Spleen (tissue), 11 donors: Measurements from ENCODE around the gene FBXO46. TPM values are rescaled to one million over a fixed set of nuclear protein-coding genes. Genes with fewer than 3 reads are reported as not detected.
A peak's percentile ranks its signal among the peaks of the same experiment; 100 is the strongest.

Experiments
- DNase-seq: peaks from one replicate; pipeline ENCODE4 v3.0.0-alpha.2; 2020
- H3K27ac ChIP-seq, 8 donors: fragments of 200-600 bp; sonication (generic) in 7 of 8; 1 replicate in 4 of 8; 2 replicates in 4 of 8; pipeline versions ENCODE4 v1.5.0 to v1.8.0; 2016 to 2021; ENCODE audit warnings: inconsistent platforms in 4 of 8, mild to moderate bottlenecking in 4 of 8, moderate library complexity in 1 of 8
- H3K27me3 ChIP-seq, 7 donors: fragments of 200-600 bp; sonication (generic) in 6 of 7; replicated peaks in 1 of 7; 1 replicate in 4 of 7; 2 replicates in 3 of 7; pipeline versions ENCODE4 v1.5.0 to v1.8.0; 2016 to 2021; ENCODE audit warnings: inconsistent platforms in 3 of 7, mild to moderate bottlenecking in 1 of 7
- H3K36me3 ChIP-seq, 6 donors: fragments of 200-600 bp; sonication (generic) in 5 of 6; 1 replicate in 4 of 6; 2 replicates in 2 of 6; pipeline versions ENCODE4 v1.5.0 to v1.8.0; 2016 to 2021; ENCODE audit warnings: inconsistent platforms in 2 of 6
- H3K4me1 ChIP-seq, 6 donors: fragments of 200-600 bp; sonication (generic) in 5 of 6; 1 replicate in 3 of 6; 2 replicates in 3 of 6; pipeline versions ENCODE4 v1.5.0 to v1.8.0; 2016 to 2021; ENCODE audit warnings: inconsistent platforms in 3 of 6
- H3K4me3 ChIP-seq, 8 donors: fragments of 200-600 bp; sonication (generic) in 7 of 8; 1 replicate in 4 of 8; 2 replicates in 4 of 8; pipeline versions ENCODE4 v1.5.0 to v1.8.0; 2016 to 2021; ENCODE audit warnings: inconsistent platforms in 4 of 8, mild to moderate bottlenecking in 4 of 8, moderate library complexity in 2 of 8
- H3K9me3 ChIP-seq, 8 donors: fragments of 200-600 bp; sonication (generic) in 7 of 8; 1 replicate in 4 of 8; 2 replicates in 4 of 8; pipeline versions ENCODE4 v1.5.0 to v1.8.0; 2016 to 2021; ENCODE audit warnings: inconsistent platforms in 4 of 8
- POLR2A ChIP-seq, 3 donors: fragments of 450-650 bp; IDR thresholded peaks; one replicate each; pipeline ENCODE4 v1.5.1; 2017; ENCODE audit warnings: antibody characterized with exemption in 3 of 3, mild to moderate bottlenecking in 1 of 3
- POLR2AphosphoS5 ChIP-seq, 3 donors: sonication (generic); formaldehyde crosslinking; IDR thresholded peaks; one replicate each; pipeline ENCODE4 v1.5.1; 2017; ENCODE audit warnings: antibody characterized with exemption in 3 of 3
- WGBS, 5 donors: extraction: QIAGEN DNeasy Blood & Tissue Kit in 3 of 5; methylation state at CpG; one replicate each; pipeline versions ENCODE4 v1.1.5 to v1.1.7; 2013 to 2018; 5-methylcytosine and 5-hydroxymethylcytosine counted together
- intact Hi-C: fragments of 100-400 bp; cut with DNase I; formaldehyde crosslinking; loops from one replicate; pipeline ENCODE4 v1.15.0; 2023; ENCODE audit warnings: low total_unique reads
- polyA plus RNA-seq, 3 donors: library from polyadenylated mRNA; stranded (reverse); fragments of 200-250 nt; gene quantifications; one replicate each; pipeline ENCODE4 v1.2.1, GENCODE V29; 2013
- total RNA-seq, 7 donors: library from RNA; depleted of rRNA in 3 of 7; stranded (reverse); fragments of >200 nt in 3 of 7; fragmentation: NEBNext Ultra II Directional in 4 of 7; extraction: Animal tissue kit (Norgen Biotek cat#: 25700) in 4 of 7; gene quantifications; one replicate each; pipeline versions ENCODE4 v1.1.0 to v1.2.1, GENCODE V29; 2016 to 2021
- TF ChIP-seq, protein P1 (sequence below), 11 experiments: fragments of 200-600 bp in 7 of 11; fragments of 450-650 bp in 4 of 11; sonication (generic) in 4 of 11; IDR thresholded peaks in 8 of 11; conservative IDR thresholded peaks in 3 of 11; 1 replicate in 7 of 11; 2 replicates in 4 of 11; pipeline versions ENCODE4 v1.4.0 to v1.8.0; 2016 to 2021; ENCODE audit warnings: antibody characterized with exemption in 11 of 11, inconsistent platforms in 4 of 11, mild to moderate bottlenecking in 1 of 11
- donor health status: healthy with polysubstance abuse.
- donor health status: DM: no; HTN: no; CAD: no; lungs with moderate emphysema.
- donor health status: DM: no; HTN: no; CAD: no.
- donor health status: Bipolar disorder and iron deficiency.
- donor health status: healthy.
- donor health status: DM: no; HTN: no; CAD: no.
- donor health status: DM: yes; HTN: yes; CAD: no.

FBXO46 gene
- total and polyA plus RNA-seq, 10 donors, result 8.8 to 28.1 (median 18.1) TPM

- DNase-seq, result no peak
- H3K9me3 ChIP-seq, result no peaks in the 10 kb centered on the region
- H3K36me3 ChIP-seq, result peaks cover 0 to 33% (median 19%) of the 10 kb centered on the region in 6 donors
- intact Hi-C loops, result no loop called here
- no peak for TF ChIP-seq POLR2A (IDR thresholded peaks at IDR 0.05)
- TF ChIP-seq, protein P1, sequence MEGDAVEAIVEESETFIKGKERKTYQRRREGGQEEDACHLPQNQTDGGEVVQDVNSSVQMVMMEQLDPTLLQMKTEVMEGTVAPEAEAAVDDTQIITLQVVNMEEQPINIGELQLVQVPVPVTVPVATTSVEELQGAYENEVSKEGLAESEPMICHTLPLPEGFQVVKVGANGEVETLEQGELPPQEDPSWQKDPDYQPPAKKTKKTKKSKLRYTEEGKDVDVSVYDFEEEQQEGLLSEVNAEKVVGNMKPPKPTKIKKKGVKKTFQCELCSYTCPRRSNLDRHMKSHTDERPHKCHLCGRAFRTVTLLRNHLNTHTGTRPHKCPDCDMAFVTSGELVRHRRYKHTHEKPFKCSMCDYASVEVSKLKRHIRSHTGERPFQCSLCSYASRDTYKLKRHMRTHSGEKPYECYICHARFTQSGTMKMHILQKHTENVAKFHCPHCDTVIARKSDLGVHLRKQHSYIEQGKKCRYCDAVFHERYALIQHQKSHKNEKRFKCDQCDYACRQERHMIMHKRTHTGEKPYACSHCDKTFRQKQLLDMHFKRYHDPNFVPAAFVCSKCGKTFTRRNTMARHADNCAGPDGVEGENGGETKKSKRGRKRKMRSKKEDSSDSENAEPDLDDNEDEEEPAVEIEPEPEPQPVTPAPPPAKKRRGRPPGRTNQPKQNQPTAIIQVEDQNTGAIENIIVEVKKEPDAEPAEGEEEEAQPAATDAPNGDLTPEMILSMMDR (IDR thresholded peaks at IDR 0.05 in 8 of 11, conservative IDR thresholded peaks at IDR 0.05 in 3 of 11), result no peak
- TF ChIP-seq POLR2AphosphoS5 (IDR thresholded peaks at IDR 0.05), result no peak
- H3K4me3 ChIP-seq, result no peak overlapping the region
- WGBS, 5 donors, result 94 to 97% (median 94%) methylated on average over 24 to 28 of the region's 28 CpGs
- peaks cover 0 to 75% (median 0%) of the 10 kb centered on the region in 7 donors for H3K27me3 ChIP-seq
- peaks cover 10 to 50% (median 38%) of the 10 kb centered on the region in 6 donors for H3K4me1 ChIP-seq
- no peak overlapping the region for H3K27ac ChIP-seq
Measured at GRCh38 chr19:45778010-45778661, 47.4 kb upstream of the FBXO46 start.

- H3K4me3 ChIP-seq, result no peak overlapping the region
- H3K27me3 ChIP-seq, result peaks cover 0 to 75% (median 0%) of the 10 kb centered on the region in 7 donors
- WGBS, 5 donors, result 95 to 97% (median 96%) methylated on average over 22 to 34 of the region's 34 CpGs
- peaks cover 10 to 43% (median 35%) of the 10 kb centered on the region in 6 donors for H3K4me1 ChIP-seq
- peaks cover 0 to 40% (median 19%) of the 10 kb centered on the region in 6 donors for H3K36me3 ChIP-seq
- intact Hi-C loops, result no loop called here
- TF ChIP-seq POLR2AphosphoS5 (IDR thresholded peaks at IDR 0.05) (no peak), POLR2A (IDR thresholded peaks at IDR 0.05) (no peak)
- TF ChIP-seq, protein P1 (IDR thresholded peaks at IDR 0.05 in 8 of 11, conservative IDR thresholded peaks at IDR 0.05 in 3 of 11), result no peak
- no peak for DNase-seq
- no peaks in the 10 kb centered on the region for H3K9me3 ChIP-seq
- no peak overlapping the region for H3K27ac ChIP-seq
Measured at GRCh38 chr19:45777395-45777961, 46.8 kb upstream of the FBXO46 start.

- peaks cover 8 to 36% (median 27%) of the 10 kb centered on the region in 6 donors for H3K4me1 ChIP-seq
- no peak overlapping the region for H3K4me3 ChIP-seq
- DNase-seq, result no peak
- peaks cover 0 to 41% (median 19%) of the 10 kb centered on the region in 6 donors for H3K36me3 ChIP-seq
- intact Hi-C loops, result no loop called here
- no peaks in the 10 kb centered on the region for H3K9me3 ChIP-seq
- peaks cover 0 to 70% (median 0%) of the 10 kb centered on the region in 7 donors for H3K27me3 ChIP-seq
- TF ChIP-seq POLR2A (IDR thresholded peaks at IDR 0.05) (no peak), POLR2AphosphoS5 (IDR thresholded peaks at IDR 0.05) (peak in 1 of 3 donors; percentile 26)
- TF ChIP-seq, protein P1 (IDR thresholded peaks at IDR 0.05 in 8 of 11, conservative IDR thresholded peaks at IDR 0.05 in 3 of 11), result no peak
- H3K27ac ChIP-seq, result no peak overlapping the region
- WGBS, 5 donors, result 90 to 96% (median 91%) methylated on average over 8 to 9 of the region's 9 CpGs
Measured at GRCh38 chr19:45774765-45775164, 44.1 kb upstream of the FBXO46 start.

- H3K9me3 ChIP-seq, result no peaks in the 10 kb centered on the region
- intact Hi-C loops, result no loop called here
- 13 to 20% (median 19%) methylated on average over 2 of the region's 2 CpGs for WGBS, 5 donors
- no peak overlapping the region for H3K4me3 ChIP-seq
- TF ChIP-seq, protein P1 (IDR thresholded peaks at IDR 0.05 in 8 of 11, conservative IDR thresholded peaks at IDR 0.05 in 3 of 11), result no peak
- TF ChIP-seq POLR2A (IDR thresholded peaks at IDR 0.05), result no peak
- TF ChIP-seq POLR2AphosphoS5 (IDR thresholded peaks at IDR 0.05), result no peak
- H3K27me3 ChIP-seq, result peaks cover 0 to 67% (median 0%) of the 10 kb centered on the region in 7 donors
- peaks cover 0 to 34% (median 23%) of the 10 kb centered on the region in 6 donors for H3K4me1 ChIP-seq
- DNase-seq, result no peak
- no peak overlapping the region for H3K27ac ChIP-seq
- H3K36me3 ChIP-seq, result peaks cover 0 to 38% (median 19%) of the 10 kb centered on the region in 6 donors
Measured at GRCh38 chr19:45773384-45773783, 42.7 kb upstream of the FBXO46 start.
